ENCODE results near the gene GRIFIN.

- TF ChIP-seq CTCF (IDR thresholded peaks at IDR 0.05) (no peak), POLR2A (IDR thresholded peaks at IDR 0.05) (no peak)
Observed at GRCh38 chr7:2510130-2510776, 34.1 kb upstream of the GRIFIN start.

Measured in testis (tissue), 2 donors.